Endothelial cell of umbilical vein (primary cell): ENCODE data around the gene AADAT. TPM values are rescaled to one million over a fixed set of nuclear protein-coding genes. Genes with fewer than 3 reads are reported as not detected.

ENCODE experiments used
- BruUV-seq: library from RNA; stranded (reverse); fragments of 400-500 nt; replicated peaks from 2 replicates; lab custom pipeline; 2021; lab: Mats Ljungman, UMichigan
- CTCF ChIA-PET: fragments of 300-600, 350-600 bp; sonication (Branson Sonifier 250); formaldehyde crosslinking; loops from one replicate; lab custom pipeline; 2021; ENCODE audit warnings: antibody characterized with exemption, inconsistent platforms; lab: Charles Lee
- POLR2A ChIA-PET: fragments of 300-600, 350-600 bp; sonication (Branson Sonifier 250); formaldehyde crosslinking; loops from one replicate; lab custom pipeline; 2021; ENCODE audit warnings: antibody characterized with exemption, inconsistent platforms; lab: Charles Lee
- DNase-seq: peaks from one replicate; pipeline ENCODE4 v3.0.0-alpha.2; 2011; ENCODE audit warnings: low read depth, low spot score
- FAIRE-seq: peaks from 2 replicates; lab custom pipeline; 2011; peaks lifted over from hg19 to GRCh38; lab: Jason Lieb, UNC
- H2AFZ ChIP-seq: 2 replicates; pipeline ENCODE4 v1.6.0; 2012; ENCODE audit warnings: low read depth, low read length, control low read depth, inconsistent platforms
- H3K27ac ChIP-seq: 2 replicates; pipeline ENCODE4 v1.5.1; 2011; ENCODE audit warnings: low read depth, mild to moderate bottlenecking, control low read depth, low read length, moderate library complexity; ENCODE audit not compliant: insufficient read depth
- H3K27me3 ChIP-seq, 2 experiments: 2 replicates each; pipeline versions ENCODE4 v1.6.0 to v1.6.1; 2011; ENCODE audit warnings: low read length in 2 of 2, mixed read lengths in 1 of 2; ENCODE audit not compliant: control insufficient read depth in 2 of 2, insufficient read depth in 2 of 2
- H3K36me3 ChIP-seq, 2 experiments: 2 replicates in 1 of 2; 3 replicates in 1 of 2; pipeline ENCODE4 v1.5.1; 2011; ENCODE audit warnings: low read length in 2 of 2, mild to moderate bottlenecking in 1 of 2, moderate library complexity in 1 of 2; ENCODE audit not compliant: control insufficient read depth in 2 of 2, insufficient read depth in 2 of 2; ENCODE audit errors: extremely low read depth in 1 of 2
- H3K4me1 ChIP-seq: 3 replicates; pipeline ENCODE4 v1.5.1; 2011; ENCODE audit warnings: mild to moderate bottlenecking, low read length; ENCODE audit not compliant: control insufficient read depth, insufficient read depth; ENCODE audit errors: extremely low read depth
- H3K4me2 ChIP-seq: 2 replicates; pipeline ENCODE4 v1.6.1; 2011; ENCODE audit warnings: low read length, control low read depth, mixed read lengths; ENCODE audit not compliant: insufficient read depth
- H3K4me3 ChIP-seq, 3 experiments: fragments of 200-600 bp in 1 of 3; sonication (generic), shearing (Covaris generic) in 1 of 3; replicated peaks in 1 of 3; 2 replicates each; pipeline ENCODE4 v1.5.1; 2011 to 2016; ENCODE audit warnings: control low read depth in 3 of 3, low read length in 3 of 3, mild to moderate bottlenecking in 2 of 3, inconsistent platforms in 1 of 3, low read depth in 1 of 3, moderate library complexity in 1 of 3; ENCODE audit not compliant: insufficient read depth in 1 of 3
- H3K79me2 ChIP-seq: 2 replicates; pipeline ENCODE4 v1.6.0; 2012; ENCODE audit warnings: low read length, inconsistent platforms; ENCODE audit not compliant: control insufficient read depth, insufficient read depth
- H3K9ac ChIP-seq: replicated peaks from 2 replicates; pipeline ENCODE3; 2011; ENCODE audit warnings: low read length, control low read depth; ENCODE audit not compliant: insufficient read depth; ENCODE audit errors: extremely low read depth
- H3K9me1 ChIP-seq: replicated peaks from 3 replicates; pipeline ENCODE4 v1.6.0; 2011; ENCODE audit warnings: mild to moderate bottlenecking, low read length; ENCODE audit not compliant: control insufficient read depth, insufficient read depth; ENCODE audit errors: extremely low read depth
- H3K9me3 ChIP-seq: replicated peaks from 2 replicates; pipeline ENCODE4 v1.5.1; 2012; ENCODE audit warnings: low read length, inconsistent platforms; ENCODE audit not compliant: control insufficient read depth, insufficient read depth
- H4K20me1 ChIP-seq: replicated peaks from 2 replicates; pipeline ENCODE3; 2011; ENCODE audit warnings: mild to moderate bottlenecking, low read length; ENCODE audit not compliant: control insufficient read depth, insufficient read depth; ENCODE audit errors: extremely low read depth
- EZH2 ChIP-seq: IDR thresholded peaks from 2 replicates; pipeline ENCODE4 v1.6.1; 2012; ENCODE audit warnings: borderline replicate concordance, low read depth, mild to moderate bottlenecking, moderate library complexity, low read length, inconsistent platforms; ENCODE audit not compliant: severe bottlenecking
- FOS ChIP-seq: IDR thresholded peaks from 2 replicates; pipeline ENCODE4 v1.6.1; 2011; ENCODE audit warnings: mild to moderate bottlenecking, low read length, moderate library complexity, borderline replicate concordance; ENCODE audit not compliant: insufficient read depth
- GATA2 ChIP-seq: IDR thresholded peaks from 2 replicates; pipeline ENCODE4 v1.7.0; 2011; ENCODE audit warnings: low read depth, mild to moderate bottlenecking, moderate library complexity, mixed read lengths, low read length; ENCODE audit not compliant: insufficient read length, insufficient read depth
- JUN ChIP-seq: IDR thresholded peaks from 2 replicates; pipeline ENCODE4 v1.6.1; 2011; ENCODE audit warnings: borderline replicate concordance, low read depth; ENCODE audit not compliant: insufficient read length, insufficient read depth
- MYC ChIP-seq: IDR thresholded peaks from one replicate; pipeline ENCODE4 v1.6.1; 2011; ENCODE audit warnings: mild to moderate bottlenecking, low read depth, low read length
- POLR2A ChIP-seq: IDR thresholded peaks from 2 replicates; pipeline ENCODE4 v1.6.1; 2012; ENCODE audit warnings: low read depth, mild to moderate bottlenecking, control low read depth, low read length
- POLR2AphosphoS5 ChIP-seq: IDR thresholded peaks from 2 replicates; pipeline ENCODE4 v1.6.1; 2012; ENCODE audit warnings: low read depth, mild to moderate bottlenecking, control low read depth, low read length, moderate library complexity; ENCODE audit not compliant: insufficient read depth
- dilution Hi-C: fragments of 300-500 bp; cut with MboI; formaldehyde crosslinking; loops from one replicate; pipeline ENCODE4 v1.15.0; 2019; ENCODE audit warnings: low sequenced_read_pairs; ENCODE audit not compliant: extremely low pct_ligation_motif_present
- intact Hi-C: fragments of 100-400 bp; cut with micrococcal nuclease; formaldehyde crosslinking; loops from one replicate; pipeline ENCODE4 v1.10.0; 2022
- polyA plus RNA-seq, 4 experiments: library from polyadenylated mRNA; depleted of rRNA in 3 of 4; stranded (reverse) in 3 of 4; unstranded in 1 of 4; fragments of >200 nt; gene quantifications; 2 replicates each; pipeline versions ENCODE4 v1.2.1 to v1.2.3, GENCODE V29; 2011 to 2012; ENCODE audit warnings: missing spikeins in 1 of 4
- total RNA-seq: library from RNA; stranded (reverse); gene quantifications from 2 replicates; pipeline ENCODE4 v1.2.3, GENCODE V29; 2021
- TF ChIP-seq, protein P1 (sequence below): IDR thresholded peaks from 2 replicates; pipeline ENCODE4 v1.6.1; 2011; ENCODE audit not compliant: insufficient read depth, insufficient read length
- TF ChIP-seq, protein P2 (sequence below), 2 donors: IDR thresholded peaks; 1 replicate in 1 of 2; 2 replicates in 1 of 2; pipeline ENCODE4 v1.5.1; 2011; ENCODE audit warnings: low read length in 2 of 2, mild to moderate bottlenecking in 2 of 2, moderate library complexity in 2 of 2, control low read depth in 1 of 2, inconsistent platforms in 1 of 2, low read depth in 1 of 2; ENCODE audit not compliant: insufficient read depth in 1 of 2; ENCODE audit errors: extremely low read depth in 1 of 2

Gene AADAT
- total and polyA plus RNA-seq, 2 donors (not counting 3 experiments of a cell fraction or from before 2014, with no cell fraction given), result 1.8 to 2.5 TPM

DNA sequence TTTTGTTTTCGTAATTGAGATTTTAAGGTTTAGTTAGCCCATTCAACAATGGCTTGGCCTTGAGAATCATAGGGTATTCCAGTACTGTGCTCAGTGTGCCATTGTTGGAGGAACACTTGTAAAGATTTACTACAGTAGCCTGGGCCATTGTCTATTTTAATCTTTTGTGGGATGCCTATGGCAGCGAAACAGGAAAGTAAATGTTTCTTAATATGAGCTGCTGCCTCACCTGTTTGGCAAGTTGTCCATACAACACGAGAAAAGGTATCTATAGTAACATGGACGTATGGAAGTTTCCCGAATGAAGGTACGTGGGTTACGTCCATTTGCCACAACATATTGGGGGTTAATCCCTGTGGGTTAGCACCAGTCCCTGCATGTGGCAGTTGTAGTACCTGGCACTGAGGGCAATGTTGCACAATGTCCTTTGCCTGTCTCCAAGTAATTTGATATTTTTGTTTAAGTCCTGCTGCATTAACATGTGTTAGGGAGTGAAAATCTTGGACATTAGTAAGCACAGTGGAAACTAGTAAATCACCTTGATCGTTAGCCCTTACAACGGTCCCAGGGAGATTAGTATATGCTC is 38.6 kb upstream of the AADAT start:
- TF ChIP-seq, protein P1, sequence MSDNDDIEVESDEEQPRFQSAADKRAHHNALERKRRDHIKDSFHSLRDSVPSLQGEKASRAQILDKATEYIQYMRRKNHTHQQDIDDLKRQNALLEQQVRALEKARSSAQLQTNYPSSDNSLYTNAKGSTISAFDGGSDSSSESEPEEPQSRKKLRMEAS, result no peak
- no peak for TF ChIP-seq MYC
- TF ChIP-seq POLR2AphosphoS5, result no peak
- no peak for TF ChIP-seq FOS
- TF ChIP-seq EZH2, result no peak
- TF ChIP-seq, protein P2, sequence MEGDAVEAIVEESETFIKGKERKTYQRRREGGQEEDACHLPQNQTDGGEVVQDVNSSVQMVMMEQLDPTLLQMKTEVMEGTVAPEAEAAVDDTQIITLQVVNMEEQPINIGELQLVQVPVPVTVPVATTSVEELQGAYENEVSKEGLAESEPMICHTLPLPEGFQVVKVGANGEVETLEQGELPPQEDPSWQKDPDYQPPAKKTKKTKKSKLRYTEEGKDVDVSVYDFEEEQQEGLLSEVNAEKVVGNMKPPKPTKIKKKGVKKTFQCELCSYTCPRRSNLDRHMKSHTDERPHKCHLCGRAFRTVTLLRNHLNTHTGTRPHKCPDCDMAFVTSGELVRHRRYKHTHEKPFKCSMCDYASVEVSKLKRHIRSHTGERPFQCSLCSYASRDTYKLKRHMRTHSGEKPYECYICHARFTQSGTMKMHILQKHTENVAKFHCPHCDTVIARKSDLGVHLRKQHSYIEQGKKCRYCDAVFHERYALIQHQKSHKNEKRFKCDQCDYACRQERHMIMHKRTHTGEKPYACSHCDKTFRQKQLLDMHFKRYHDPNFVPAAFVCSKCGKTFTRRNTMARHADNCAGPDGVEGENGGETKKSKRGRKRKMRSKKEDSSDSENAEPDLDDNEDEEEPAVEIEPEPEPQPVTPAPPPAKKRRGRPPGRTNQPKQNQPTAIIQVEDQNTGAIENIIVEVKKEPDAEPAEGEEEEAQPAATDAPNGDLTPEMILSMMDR (IDR thresholded peaks at IDR 0.05; ENCODE audit: extremely low read depth in 1 of 2, insufficient read depth in 1 of 2, low read depth in 1 of 2, low read length in 2 of 2), result no peak
- TF ChIP-seq JUN, result no peak
- no peak for TF ChIP-seq POLR2A
- TF ChIP-seq GATA2, result no peak
- CTCF ChIA-PET, result interaction anchor here (1.1 kb wide), 1 partner anchor 13 kb away, joined by 3 read pairs; no protein-coding TSS in a partner anchor
- FAIRE-seq (no peak), DNase-seq (no peak)
- Histone ChIP-seq H3K9me1 (no peaks in the 10 kb centered on the region), H3K79me2 (no peaks in the 10 kb centered on the region), H3K9ac (no peak overlapping the region), H2AFZ (no peak overlapping the region), H3K4me2 (no peak overlapping the region), H3K4me3 (no peak overlapping the region), H3K4me1 (no peaks in the 10 kb centered on the region), H3K27ac (no peak overlapping the region), H3K9me3 (no peaks in the 10 kb centered on the region), H4K20me1 (no peaks in the 10 kb centered on the region), H3K36me3 (no peaks in the 10 kb centered on the region), H3K27me3 (no peaks in the 10 kb centered on the region)
- POLR2A ChIA-PET, result no interaction called here
- intact Hi-C loops, result no loop called here
- dilution Hi-C loops, result no loop called here
- no TSS peak for BruUV-seq
